ENCODE results near the gene IGFBP5.

The IGFBP5 gene

GRCh38 chr2:216689397-216689796 is 6.0 kb downstream of the IGFBP5 start:
- no peak for DNase-seq (ENCODE audit: low read depth, low spot score)
- POLR2A ChIA-PET = no interaction called here
- CTCF ChIA-PET = interaction anchor here (1.1 to 1.6 kb wide), 2 partner anchors 418 to 961 kb away, joined by 5 read pairs; no protein-coding TSS in a partner anchor
- no peak for TF ChIP-seq CTCF (IDR thresholded peaks at IDR 0.05; ENCODE audit: insufficient read depth, low read length, missing control alignments)
- no peak overlapping the region for H3K4me3 ChIP-seq (ENCODE audit: low read depth, low read length)

- no peak for TF ChIP-seq CTCF (IDR thresholded peaks at IDR 0.05; ENCODE audit: insufficient read depth, low read length, missing control alignments)
- H3K4me3 ChIP-seq (ENCODE audit: low read depth, low read length) = no peak overlapping the region
- CTCF ChIA-PET = interaction anchor here (1.1 to 1.6 kb wide), 4 partner anchors 419 to 1024 kb away, joined by 3 to 5 read pairs (median 4); no protein-coding TSS in a partner anchor
- POLR2A ChIA-PET = no interaction called here
- DNase-seq (ENCODE audit: low read depth, low spot score) = no peak
These were observed 6.5 kb downstream of the IGFBP5 start for GRCh38 chr2:216688731-216689340.

- TF ChIP-seq CTCF (IDR thresholded peaks at IDR 0.05; ENCODE audit: insufficient read depth, low read length, missing control alignments) = peak; percentile 37
- DNase-seq (ENCODE audit: low read depth, low spot score) = no peak
- POLR2A ChIA-PET = no interaction called here
- H3K4me3 ChIP-seq (ENCODE audit: low read depth, low read length) = no peak overlapping the region
- CTCF ChIA-PET = interaction anchor here (0.8 to 1.8 kb wide), 7 partner anchors 11 to 1076 kb away, joined by 3 to 12 read pairs (median 3); no protein-coding TSS in a partner anchor
These were observed 7.7 kb downstream of the IGFBP5 start for GRCh38 chr2:216687646-216688045.

GRCh38 chr2:216687111-216687510 is 8.2 kb downstream of the IGFBP5 start:
- POLR2A ChIA-PET = no interaction called here
- no peak overlapping the region for H3K4me3 ChIP-seq (ENCODE audit: low read depth, low read length)
- TF ChIP-seq CTCF (IDR thresholded peaks at IDR 0.05; ENCODE audit: insufficient read depth, low read length, missing control alignments) = no peak
- CTCF ChIA-PET = interaction anchor here (0.7 to 1.8 kb wide), 6 partner anchors 10 to 1076 kb away, joined by 3 to 12 read pairs (median 3); no protein-coding TSS in a partner anchor
- DNase-seq (ENCODE audit: low read depth, low spot score) = no peak

GRCh38 chr2:216685327-216685875 is 9.9 kb downstream of the IGFBP5 start:
- no peak for DNase-seq (ENCODE audit: low read depth, low spot score)
- no peak for TF ChIP-seq CTCF (IDR thresholded peaks at IDR 0.05; ENCODE audit: insufficient read depth, low read length, missing control alignments)
- ChIA-PET POLR2A (interaction anchor here (0.6 kb wide), 1 partner anchor 691 kb away, joined by 4 read pairs; no protein-coding TSS in a partner anchor), CTCF (interaction anchor here (0.9 to 5.8 kb wide), 8 partner anchors 9 to 1027 kb away, joined by 3 to 44 read pairs (median 4); no protein-coding TSS in a partner anchor)
- H3K4me3 ChIP-seq (ENCODE audit: low read depth, low read length) = no peak overlapping the region

GRCh38 chr2:216683846-216684245 is 11.5 kb downstream of the IGFBP5 start:
- TF ChIP-seq CTCF (IDR thresholded peaks at IDR 0.05; ENCODE audit: insufficient read depth, low read length, missing control alignments) = no peak
- DNase-seq (ENCODE audit: low read depth, low spot score) = peak; percentile 89
- ChIA-PET POLR2A (interaction anchor here (0.7 kb wide), 1 partner anchor 596 kb away, joined by 3 read pairs; no protein-coding TSS in a partner anchor), CTCF (interaction anchor here (0.6 to 5.8 kb wide), 7 partner anchors 16 to 1031 kb away, joined by 3 to 48 read pairs (median 12); no protein-coding TSS in a partner anchor)
- H3K4me3 ChIP-seq (ENCODE audit: low read depth, low read length) = no peak overlapping the region
